Epithelial cell of esophagus (primary cell): Measurements from ENCODE around the gene SLFN13.

Experiments
- DNase-seq: peaks from one replicate; pipeline ENCODE4 v3.0.0; 2010; ENCODE audit warnings: low read depth
- H3K4me3 ChIP-seq: 2 replicates; pipeline ENCODE4 v1.5.1; 2011; ENCODE audit warnings: mild to moderate bottlenecking, low read length, control low read depth
- TF ChIP-seq, protein P1 (sequence below): IDR thresholded peaks from 2 replicates; pipeline ENCODE4 v1.5.1; 2011; ENCODE audit warnings: low read depth, mild to moderate bottlenecking, low read length, control low read depth, inconsistent platforms; ENCODE audit not compliant: insufficient read depth; ENCODE audit errors: missing control alignments

Gene SLFN13, protein sequence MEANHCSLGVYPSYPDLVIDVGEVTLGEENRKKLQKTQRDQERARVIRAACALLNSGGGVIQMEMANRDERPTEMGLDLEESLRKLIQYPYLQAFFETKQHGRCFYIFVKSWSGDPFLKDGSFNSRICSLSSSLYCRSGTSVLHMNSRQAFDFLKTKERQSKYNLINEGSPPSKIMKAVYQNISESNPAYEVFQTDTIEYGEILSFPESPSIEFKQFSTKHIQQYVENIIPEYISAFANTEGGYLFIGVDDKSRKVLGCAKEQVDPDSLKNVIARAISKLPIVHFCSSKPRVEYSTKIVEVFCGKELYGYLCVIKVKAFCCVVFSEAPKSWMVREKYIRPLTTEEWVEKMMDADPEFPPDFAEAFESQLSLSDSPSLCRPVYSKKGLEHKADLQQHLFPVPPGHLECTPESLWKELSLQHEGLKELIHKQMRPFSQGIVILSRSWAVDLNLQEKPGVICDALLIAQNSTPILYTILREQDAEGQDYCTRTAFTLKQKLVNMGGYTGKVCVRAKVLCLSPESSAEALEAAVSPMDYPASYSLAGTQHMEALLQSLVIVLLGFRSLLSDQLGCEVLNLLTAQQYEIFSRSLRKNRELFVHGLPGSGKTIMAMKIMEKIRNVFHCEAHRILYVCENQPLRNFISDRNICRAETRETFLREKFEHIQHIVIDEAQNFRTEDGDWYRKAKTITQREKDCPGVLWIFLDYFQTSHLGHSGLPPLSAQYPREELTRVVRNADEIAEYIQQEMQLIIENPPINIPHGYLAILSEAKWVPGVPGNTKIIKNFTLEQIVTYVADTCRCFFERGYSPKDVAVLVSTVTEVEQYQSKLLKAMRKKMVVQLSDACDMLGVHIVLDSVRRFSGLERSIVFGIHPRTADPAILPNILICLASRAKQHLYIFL

DNA sequence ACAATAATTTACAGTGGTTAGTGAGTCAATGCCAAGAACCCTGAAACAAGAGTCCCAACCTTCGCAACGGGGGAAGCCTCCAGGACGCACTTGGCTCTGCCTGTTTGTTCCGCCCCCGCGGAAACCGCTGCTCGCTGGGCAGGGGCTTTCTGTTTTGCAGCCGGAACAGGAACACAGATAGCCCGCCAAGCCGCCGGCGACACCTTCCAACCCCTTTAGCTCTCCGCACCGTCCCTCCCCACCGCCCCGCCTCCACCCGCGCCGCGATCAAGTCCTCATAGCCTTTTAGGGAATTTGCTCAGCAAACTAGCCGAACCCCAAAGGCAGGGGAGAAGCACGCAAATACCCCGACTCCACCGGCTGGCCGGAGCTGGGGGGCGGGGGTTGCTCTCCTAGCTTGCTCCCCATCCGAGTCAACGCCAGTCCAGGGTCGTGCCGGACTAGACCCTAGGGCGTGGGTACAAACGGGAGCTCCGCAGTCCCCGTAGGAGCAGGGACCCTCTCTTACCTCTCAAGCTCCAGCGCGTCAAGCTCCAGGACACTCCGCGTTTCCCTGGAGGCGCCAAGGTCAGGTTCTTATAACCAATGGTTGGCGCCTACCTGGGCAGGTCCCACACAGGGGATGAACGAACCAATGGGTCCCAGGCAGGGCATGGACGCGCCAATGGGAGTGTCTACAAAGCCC is at the start of gene SLFN13:
SLFN13 (minus strand) TSS at position 553 of the 685 bp plus-strand sequence. CDS start 3,086 bp downstream, outside the sequence.
- peak within 1 kb of the TSS; percentile 48 for H3K4me3 ChIP-seq
- TF ChIP-seq, protein P1, sequence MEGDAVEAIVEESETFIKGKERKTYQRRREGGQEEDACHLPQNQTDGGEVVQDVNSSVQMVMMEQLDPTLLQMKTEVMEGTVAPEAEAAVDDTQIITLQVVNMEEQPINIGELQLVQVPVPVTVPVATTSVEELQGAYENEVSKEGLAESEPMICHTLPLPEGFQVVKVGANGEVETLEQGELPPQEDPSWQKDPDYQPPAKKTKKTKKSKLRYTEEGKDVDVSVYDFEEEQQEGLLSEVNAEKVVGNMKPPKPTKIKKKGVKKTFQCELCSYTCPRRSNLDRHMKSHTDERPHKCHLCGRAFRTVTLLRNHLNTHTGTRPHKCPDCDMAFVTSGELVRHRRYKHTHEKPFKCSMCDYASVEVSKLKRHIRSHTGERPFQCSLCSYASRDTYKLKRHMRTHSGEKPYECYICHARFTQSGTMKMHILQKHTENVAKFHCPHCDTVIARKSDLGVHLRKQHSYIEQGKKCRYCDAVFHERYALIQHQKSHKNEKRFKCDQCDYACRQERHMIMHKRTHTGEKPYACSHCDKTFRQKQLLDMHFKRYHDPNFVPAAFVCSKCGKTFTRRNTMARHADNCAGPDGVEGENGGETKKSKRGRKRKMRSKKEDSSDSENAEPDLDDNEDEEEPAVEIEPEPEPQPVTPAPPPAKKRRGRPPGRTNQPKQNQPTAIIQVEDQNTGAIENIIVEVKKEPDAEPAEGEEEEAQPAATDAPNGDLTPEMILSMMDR: no peak
- peak; percentile 85 for DNase-seq

DNA sequence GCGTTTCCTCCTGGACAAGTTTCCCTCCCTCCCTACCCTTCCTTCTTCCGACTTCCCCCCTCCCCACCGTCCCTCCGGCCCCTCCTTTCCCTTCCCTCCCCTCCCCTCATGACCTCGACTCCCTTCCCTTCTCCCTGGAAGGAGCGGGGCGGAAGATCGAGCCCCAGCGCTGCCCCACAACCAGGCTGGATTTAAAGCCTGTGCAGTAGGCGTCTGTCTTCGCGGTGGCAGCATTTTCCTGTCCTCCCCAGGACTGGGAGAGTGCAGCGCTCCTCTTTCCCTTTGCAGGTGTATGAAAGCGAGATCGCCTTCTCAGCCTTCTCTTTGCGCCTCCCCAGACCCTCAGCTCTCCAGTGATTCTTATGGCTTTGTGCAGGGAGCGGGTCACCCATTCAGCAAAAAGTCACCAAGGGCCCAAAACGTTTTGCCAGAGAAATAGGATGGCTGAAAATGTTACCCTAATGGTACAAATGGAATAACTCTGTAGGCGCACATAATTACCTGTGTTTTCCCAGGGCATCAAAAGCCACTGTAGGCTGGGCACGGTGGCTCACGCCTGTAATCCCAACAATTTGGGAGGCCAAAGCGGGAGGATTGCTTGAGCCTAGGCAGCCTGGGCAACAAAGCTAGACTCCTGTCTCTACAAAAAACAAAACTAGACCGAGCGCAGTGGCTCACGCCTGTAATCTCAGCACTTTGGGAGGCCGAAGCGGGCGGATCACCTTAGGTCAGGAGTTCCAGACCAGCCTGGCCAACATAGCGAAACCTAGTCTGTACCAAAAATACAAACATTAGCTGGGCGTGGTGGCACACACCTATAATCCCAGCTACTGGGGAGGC is 48.1 kb upstream of the SLFN13 start:
- DNase-seq: no peak
- no peak overlapping the region for H3K4me3 ChIP-seq
- TF ChIP-seq, protein P1: no peak

DNA sequence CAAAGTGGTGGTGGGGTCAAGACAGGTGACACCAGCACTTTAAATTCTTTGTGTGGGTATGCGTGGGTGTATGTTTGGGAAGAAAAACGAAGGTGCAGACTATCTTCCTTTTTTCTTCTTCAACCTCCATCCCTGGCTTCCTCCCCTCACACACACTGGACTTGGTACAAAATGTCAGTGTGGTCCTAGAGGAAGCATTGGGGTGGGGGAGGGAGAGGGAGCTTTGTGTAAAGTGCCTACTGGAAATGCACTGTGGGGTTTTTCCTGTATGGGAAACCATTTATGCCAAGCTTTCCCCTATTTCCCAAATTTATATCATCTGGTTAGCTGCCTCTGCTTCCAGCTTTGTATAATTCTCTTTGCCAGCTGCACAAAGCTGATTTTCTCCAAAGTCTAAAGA is 44.5 kb upstream of the SLFN13 start:
- H3K4me3 ChIP-seq: no peak overlapping the region
- TF ChIP-seq, protein P1: no peak
- DNase-seq: no peak

DNA sequence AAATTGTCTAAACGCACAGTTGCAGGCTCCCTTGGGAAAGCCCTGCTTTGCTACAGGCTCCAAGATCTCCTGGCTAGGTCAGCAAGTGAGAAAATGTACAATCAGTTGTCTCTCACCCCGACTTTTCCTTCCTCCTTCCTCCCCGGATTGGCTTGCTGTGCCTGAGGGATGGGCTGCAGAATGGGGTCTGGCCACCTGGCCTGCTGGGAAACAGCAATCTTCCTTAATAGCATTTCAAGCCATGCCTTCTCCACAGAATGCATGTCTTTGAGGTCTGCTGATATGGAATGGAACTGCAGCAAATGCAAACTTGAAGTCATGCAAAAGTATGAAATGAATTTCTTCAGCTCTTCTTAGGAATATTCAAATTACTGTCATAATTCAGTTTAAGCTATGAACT is 42.9 kb upstream of the SLFN13 start:
- TF ChIP-seq, protein P1: no peak
- DNase-seq: no peak
- H3K4me3 ChIP-seq: no peak overlapping the region

DNA sequence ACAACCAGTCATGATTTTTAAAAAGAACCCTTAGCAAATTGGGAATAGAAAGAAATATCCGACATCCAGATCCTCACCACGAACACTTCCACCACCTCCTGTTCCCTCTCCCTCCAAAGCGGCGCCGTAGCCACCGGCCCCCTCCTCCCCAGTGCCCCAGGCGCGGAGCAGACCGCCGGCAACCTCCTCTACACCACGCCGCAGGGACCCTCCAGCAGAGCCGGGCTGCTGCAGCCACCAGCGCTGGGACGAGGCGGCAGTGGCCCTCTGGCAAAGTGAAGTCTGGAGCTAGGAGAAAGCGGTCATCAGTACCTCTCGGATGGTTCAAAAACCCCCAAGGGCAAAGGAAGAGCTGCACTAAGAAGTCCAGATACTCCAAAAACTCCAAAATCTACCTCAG is 41.4 kb upstream of the SLFN13 start:
- no peak for DNase-seq
- TF ChIP-seq, protein P1: no peak
- no peak overlapping the region for H3K4me3 ChIP-seq

DNA sequence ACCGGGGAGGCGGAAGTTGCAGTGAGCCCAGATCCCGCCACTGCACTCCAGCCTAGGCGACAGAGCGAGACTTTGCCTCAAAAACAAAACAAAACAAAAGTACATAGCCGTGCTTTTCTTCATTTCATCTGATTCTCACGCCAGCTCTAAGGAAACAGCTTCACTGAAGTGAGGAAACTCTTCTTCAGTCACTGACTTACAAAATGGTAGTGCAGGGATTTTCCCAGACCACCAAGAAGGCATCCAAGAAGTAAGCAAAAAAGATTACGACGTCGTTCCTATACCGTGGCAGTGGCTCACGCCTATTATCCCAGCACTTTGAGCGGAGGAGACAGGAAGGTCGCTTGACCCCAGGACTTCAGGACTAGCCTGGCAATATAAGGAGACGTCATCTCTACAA is 40.4 kb upstream of the SLFN13 start:
- no peak overlapping the region for H3K4me3 ChIP-seq
- TF ChIP-seq, protein P1: no peak
- DNase-seq: no peak
